Measurements from ENCODE around the gene CEP57. TPM values are rescaled to one million over a fixed set of nuclear protein-coding genes. Genes with fewer than 3 reads are reported as not detected.
"Not testable (repeated sequence)": the region's sequence is repeated elsewhere in the genome, so short reads cannot be mapped to it uniquely, and the experiment has no call there.

The CEP57 gene
- total RNA-seq, 6 experiments from 2014 or later, result 25.5 to 46.2 (median 36.1) TPM

- WGBS (ENCODE audit: insufficient coverage, low coverage, low lambda C conversion rate, missing lambda C conversion rate), result 100% methylated on average over 1 of the region's 1 CpG
- Histone ChIP-seq H3K36me3 (no peaks in the 10 kb centered on the region), H3K9me3 (no peaks in the 10 kb centered on the region), H3K4me3 (no peak overlapping the region), H3K4me1 (no peaks in the 10 kb centered on the region), H3K27me3 (no peaks in the 10 kb centered on the region), H3K27ac (no peak overlapping the region)
- no peak for TF ChIP-seq CTCF (IDR thresholded peaks at IDR 0.05)
- TF ChIP-seq POLR2A (IDR thresholded peaks at IDR 0.05), result no peak
- intact Hi-C loops (cut with DNase I), result no loop called here
- no peak for ATAC-seq
- no peak for DNase-seq
Measured at GRCh38 chr11:95845167-95845566, 54.9 kb downstream of the CEP57 start.

- TF ChIP-seq CTCF (IDR thresholded peaks at IDR 0.05) (peak; percentile 32 to 45 (median 36)), POLR2A (IDR thresholded peaks at IDR 0.05) (no peak)
- Histone ChIP-seq H3K36me3 (no peaks in the 10 kb centered on the region), H3K4me1 (no peaks in the 10 kb centered on the region), H3K27me3 (no peaks in the 10 kb centered on the region), H3K27ac (no peak overlapping the region), H3K4me3 (no peak overlapping the region), H3K9me3 (no peaks in the 10 kb centered on the region)
- peak; percentile 77 to 84 (median 82) for ATAC-seq
- no peak for DNase-seq
- intact Hi-C loops (cut with DNase I), result no loop called here
- 83% methylated on average over 6 of the region's 6 CpGs for WGBS (ENCODE audit: insufficient coverage, low coverage, low lambda C conversion rate, missing lambda C conversion rate)
Measured at GRCh38 chr11:95849087-95849825, 59.0 kb downstream of the CEP57 start.

GRCh38 chr11:95850137-95850536 lies 59.8 kb downstream of the CEP57 start:
- intact Hi-C loops (cut with DNase I), result no loop called here
- TF ChIP-seq POLR2A (IDR thresholded peaks at IDR 0.05) (no peak), CTCF (IDR thresholded peaks at IDR 0.05) (no peak)
- H3K27me3 ChIP-seq, result no peaks in the 10 kb centered on the region
- ATAC-seq (no peak), DNase-seq (no peak)
- H3K4me3 ChIP-seq, result no peak overlapping the region
- H3K36me3 ChIP-seq, result no peaks in the 10 kb centered on the region
- H3K9me3 ChIP-seq, result no peaks in the 10 kb centered on the region
- H3K27ac ChIP-seq, result no peak overlapping the region
- H3K4me1 ChIP-seq, result no peaks in the 10 kb centered on the region

GRCh38 chr11:95853138-95853537 lies 62.8 kb downstream of the CEP57 start:
- Histone ChIP-seq H3K9me3 (no peaks in the 10 kb centered on the region), H3K36me3 (no peaks in the 10 kb centered on the region), H3K27me3 (no peaks in the 10 kb centered on the region), H3K27ac (no peak overlapping the region), H3K4me3 (no peak overlapping the region), H3K4me1 (no peaks in the 10 kb centered on the region)
- no peak for ATAC-seq
- intact Hi-C loops (cut with DNase I), result no loop called here
- no peak for DNase-seq
- no peak for TF ChIP-seq CTCF (IDR thresholded peaks at IDR 0.05)
- TF ChIP-seq POLR2A (IDR thresholded peaks at IDR 0.05), result no peak

GRCh38 chr11:95853862-95854261 lies 63.6 kb downstream of the CEP57 start:
- Histone ChIP-seq H3K4me1 (no peaks in the 10 kb centered on the region), H3K9me3 (no peaks in the 10 kb centered on the region), H3K27me3 (no peaks in the 10 kb centered on the region), H3K4me3 (no peak overlapping the region), H3K36me3 (no peaks in the 10 kb centered on the region), H3K27ac (no peak overlapping the region)
- no peak for DNase-seq
- intact Hi-C loops (cut with DNase I), result no loop called here
- no peak for TF ChIP-seq POLR2A (IDR thresholded peaks at IDR 0.05)
- no peak for TF ChIP-seq CTCF (IDR thresholded peaks at IDR 0.05)
- ATAC-seq, result no peak
- WGBS (ENCODE audit: insufficient coverage, low coverage, low lambda C conversion rate, missing lambda C conversion rate), result 97% methylated on average over 2 of the region's 2 CpGs

GRCh38 chr11:95854362-95854761 lies 64.1 kb downstream of the CEP57 start:
- H3K4me3 ChIP-seq; H3K27me3 ChIP-seq; H3K27ac ChIP-seq; intact Hi-C loops (cut with DNase I); H3K4me1 ChIP-seq; H3K9me3 ChIP-seq; ATAC-seq; H3K36me3 ChIP-seq; DNase-seq: not testable (repeated sequence)
- 87% methylated on average over 5 of the region's 5 CpGs for WGBS (ENCODE audit: insufficient coverage, low coverage, low lambda C conversion rate, missing lambda C conversion rate)

- intact Hi-C loops (cut with DNase I); ATAC-seq; DNase-seq: not testable (repeated sequence)
Measured at GRCh38 chr11:95860024-95860423, 69.7 kb downstream of the CEP57 start.

More at GRCh38 chr11:95860024-95860423, 69.7 kb downstream of the CEP57 start:
- 88% methylated on average over 4 of the region's 4 CpGs for WGBS (ENCODE audit: insufficient coverage, low coverage, low lambda C conversion rate, missing lambda C conversion rate)
- H3K27me3 ChIP-seq, H3K4me3 ChIP-seq, H3K4me1 ChIP-seq, H3K9me3 ChIP-seq, H3K36me3 ChIP-seq, H3K27ac ChIP-seq: not testable (repeated sequence)

Data from right lobe of liver (tissue), 6 donors.